Measurements from ENCODE around the gene RIPOR2. TPM values are rescaled to one million over a fixed set of nuclear protein-coding genes. Genes with fewer than 3 reads are reported as not detected.
"Not testable (repeated sequence)": the region's sequence is repeated elsewhere in the genome, so short reads cannot be mapped to it uniquely, and the experiment has no call there.

RIPOR2 gene
- total RNA-seq, 1 donor from 2014 or later = 1.6 TPM

DNA sequence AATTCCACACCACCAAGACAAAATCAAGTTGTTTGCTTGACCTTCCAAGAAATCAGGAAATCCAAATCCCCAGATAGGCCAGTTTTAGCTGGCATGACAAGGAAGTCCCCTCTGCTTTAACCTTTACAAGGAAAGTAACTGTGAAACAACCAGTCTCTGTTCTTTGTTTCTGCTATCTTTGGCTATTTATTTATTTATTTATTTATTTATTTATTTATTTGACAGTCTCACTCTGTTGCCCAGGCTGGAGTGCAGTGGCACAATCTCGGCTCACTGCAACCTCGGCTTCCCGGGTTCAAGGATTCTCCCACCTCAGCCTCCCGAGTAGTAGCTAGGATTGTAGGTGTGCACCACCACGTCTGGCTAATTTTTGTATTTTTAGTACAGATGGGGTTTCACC lies 175.6 kb downstream of the RIPOR2 start:
- no peak overlapping the region for H3K4me3 ChIP-seq (ENCODE audit: low read depth, low read length)
- TF ChIP-seq CTCF (conservative IDR thresholded peaks at IDR 0.05; ENCODE audit: low read depth, low read length) = no peak
- DNase-seq (ENCODE audit: low read depth) = no peak

DNA sequence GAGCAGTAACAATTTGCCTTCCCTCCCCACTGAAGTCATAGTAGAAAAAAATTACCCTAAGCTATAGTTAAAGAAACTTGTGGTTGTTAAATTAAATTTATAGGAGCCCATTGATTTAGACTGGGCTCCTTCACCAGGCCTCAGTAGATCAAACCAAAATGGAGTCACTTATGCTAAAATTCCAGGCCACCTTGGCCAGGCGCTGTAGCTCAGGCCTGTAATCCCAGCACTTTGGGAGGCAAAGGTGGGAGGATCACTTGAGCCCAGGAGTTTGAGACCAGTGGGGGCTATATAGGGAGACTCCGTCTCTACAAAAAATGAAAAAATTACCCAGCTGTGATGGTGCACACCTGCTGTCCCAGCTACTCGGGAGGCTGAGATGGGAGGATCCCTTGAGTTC lies 176.0 kb downstream of the RIPOR2 start:
- H3K4me3 ChIP-seq (ENCODE audit: low read depth, low read length) = no peak overlapping the region
- no peak for DNase-seq (ENCODE audit: low read depth)
- no peak for TF ChIP-seq CTCF (conservative IDR thresholded peaks at IDR 0.05; ENCODE audit: low read depth, low read length)

GRCh38 chr6:24757611-24758010 lies 178.1 kb downstream of the RIPOR2 start:
- H3K4me3 ChIP-seq (ENCODE audit: low read depth, low read length) = no peak overlapping the region
- DNase-seq (ENCODE audit: low read depth) = no peak
- TF ChIP-seq CTCF (conservative IDR thresholded peaks at IDR 0.05; ENCODE audit: low read depth, low read length) = no peak

- DNase-seq (ENCODE audit: low read depth) = no peak
- TF ChIP-seq CTCF (conservative IDR thresholded peaks at IDR 0.05; ENCODE audit: low read depth, low read length) = no peak
- H3K4me3 ChIP-seq (ENCODE audit: low read depth, low read length) = no peak overlapping the region
These were observed 180.5 kb downstream of the RIPOR2 start for GRCh38 chr6:24755279-24755678.

DNA sequence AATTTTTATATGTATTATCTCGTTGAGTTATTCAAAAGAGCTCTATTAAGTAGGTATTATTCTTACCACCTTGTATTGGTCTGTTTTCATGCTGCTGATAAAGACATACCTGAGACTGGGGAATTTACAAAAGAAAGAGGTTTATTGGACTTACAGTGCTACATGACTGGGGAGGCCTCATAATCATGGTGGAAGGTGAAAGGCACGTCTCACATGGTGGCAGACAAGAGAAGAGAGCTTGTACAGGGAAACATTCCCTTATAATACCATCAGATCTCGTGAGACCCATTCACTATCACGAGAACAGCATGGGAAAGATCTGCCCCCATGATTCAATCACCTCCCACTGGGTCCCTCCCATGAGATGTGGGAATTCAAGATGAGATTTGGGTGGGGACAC lies 181.4 kb downstream of the RIPOR2 start:
- not testable (repeated sequence) for DNase-seq (ENCODE audit: low read depth); H3K4me3 ChIP-seq (ENCODE audit: low read depth, low read length)

Other genes with a start within 250 kb of the RIPOR2 start
- 45.2 and 64.7 TPM in 2 replicates for gene C6orf62, start 216.8 kb downstream of the RIPOR2 start, total RNA-seq
- 65.3 and 88.4 TPM in 2 replicates for gene GMNN, start 161.0 kb downstream of the RIPOR2 start, total RNA-seq
- gene ARMH2, start 137.0 kb downstream of the RIPOR2 start, total RNA-seq = not detected in 2 replicates

All from epithelial cell of proximal tubule (primary cell).